K562 (cell line): ENCODE measurements around the gene EPHB1. TPM values are rescaled to one million over a fixed set of nuclear protein-coding genes. Genes with fewer than 3 reads are reported as not detected.

Experiments
- ATAC-seq: fragments of 200-7000 bp; cut with Tn5 transposase; 3 replicates; pipeline ENCODE4 v1.9.1; 2020; ENCODE audit warnings: moderate library complexity
- BruUV-seq: library from RNA; stranded (reverse); fragments of 400-500 nt; replicated peaks from 2 replicates; lab custom pipeline; 2021; lab: Mats Ljungman, UMichigan
- CTCF ChIA-PET: fragments of 300-600 bp; formaldehyde crosslinking; extraction: SDS; loops from one replicate; lab custom pipeline; 2021; ENCODE audit warnings: low intra/inter-chr PET ratio; lab: Yijun Ruan, JAX
- POLR2A ChIA-PET: fragments of 300-600, 350-650 bp; sonication (Branson Sonifier 250); formaldehyde crosslinking; extraction: SDS; loops from one replicate; lab custom pipeline; 2021; ENCODE audit warnings: antibody characterized with exemption, inconsistent platforms; lab: Yijun Ruan, JAX
- DNase-seq, 4 experiments: peaks; one replicate each; pipeline versions ENCODE4 v3.0.0 to v3.0.0-alpha.2; 2011 to 2018; ENCODE audit warnings: low spot score in 3 of 4, mixed read lengths in 3 of 4; ENCODE audit errors: extremely low read depth in 1 of 4
- FAIRE-seq: peaks from 2 replicates; lab custom pipeline; 2011; peaks lifted over from hg19 to GRCh38; lab: Jason Lieb, UNC
- H2AFZ ChIP-seq: 2 replicates; pipeline ENCODE4 v1.6.0; 2011; ENCODE audit warnings: low read depth, low read length, control low read depth, inconsistent platforms
- H3K27ac ChIP-seq: fragments of 200-600 bp; 3 replicates; pipeline ENCODE4 v1.8.0; 2011; ENCODE audit warnings: low read depth, mild to moderate bottlenecking, control low read depth, inconsistent platforms, low read length, moderate library complexity, mixed read lengths; ENCODE audit errors: extremely low read depth
- H3K27me3 ChIP-seq, 2 experiments: fragments of 300-600 bp in 1 of 2; 2 replicates in 1 of 2; 3 replicates in 1 of 2; pipeline versions ENCODE4 v1.6.0 to v1.8.0; 2011; ENCODE audit warnings: inconsistent platforms in 2 of 2, low read length in 2 of 2, mild to moderate bottlenecking in 1 of 2, mixed read lengths in 1 of 2, moderate library complexity in 1 of 2; ENCODE audit not compliant: control insufficient read depth in 2 of 2, insufficient read depth in 2 of 2
- H3K36me3 ChIP-seq: fragments of 300-600 bp; 3 replicates; pipeline ENCODE4 v1.8.0; 2011; ENCODE audit warnings: mild to moderate bottlenecking, low read length, inconsistent platforms; ENCODE audit not compliant: control insufficient read depth, insufficient read depth
- H3K4me1 ChIP-seq, 2 experiments: fragments of 200-600 bp in 1 of 2; replicated peaks in 1 of 2; 2 replicates in 1 of 2; 3 replicates in 1 of 2; pipeline versions ENCODE4 v1.5.1 to v1.8.0; 2011; ENCODE audit warnings: inconsistent platforms in 2 of 2, low read length in 2 of 2, mild to moderate bottlenecking in 1 of 2, mixed read lengths in 1 of 2, moderate library complexity in 1 of 2; ENCODE audit not compliant: control insufficient read depth in 2 of 2, insufficient read depth in 2 of 2
- H3K4me2 ChIP-seq: 2 replicates; pipeline ENCODE4 v1.6.1; 2011; ENCODE audit warnings: low read length, control low read depth, inconsistent platforms, mixed read lengths; ENCODE audit not compliant: insufficient read depth
- H3K4me3 ChIP-seq: fragments of 200-600 bp; sonication (generic), shearing (Covaris generic); 2 replicates; pipeline ENCODE4 v1.5.1; 2016; ENCODE audit warnings: control low read depth, inconsistent platforms
- H3K79me2 ChIP-seq: fragments of 200-600 bp; 3 replicates; pipeline ENCODE4 v1.8.0; 2011; ENCODE audit warnings: low read length, inconsistent platforms; ENCODE audit not compliant: control insufficient read depth, insufficient read depth
- H3K9ac ChIP-seq, 2 experiments: 2 replicates each; pipeline versions ENCODE4 v1.6.0 to v1.6.1; 2011; ENCODE audit warnings: low read depth in 2 of 2, low read length in 2 of 2, control low read depth in 1 of 2, inconsistent platforms in 1 of 2, mild to moderate bottlenecking in 1 of 2, mixed read lengths in 1 of 2; ENCODE audit not compliant: insufficient read depth in 1 of 2
- H3K9me1 ChIP-seq: one replicate; pipeline ENCODE4 v1.6.0; 2011; ENCODE audit warnings: inconsistent platforms, mild to moderate bottlenecking, low read length, moderate library complexity; ENCODE audit not compliant: control insufficient read depth, insufficient read depth
- H3K9me3 ChIP-seq: replicated peaks from 2 replicates; pipeline ENCODE4 v1.5.1; 2011; ENCODE audit warnings: low read depth, low read length, inconsistent platforms; ENCODE audit not compliant: control insufficient read depth, insufficient read depth
- H4K20me1 ChIP-seq: replicated peaks from 2 replicates; pipeline ENCODE4 v1.6.1; 2011; ENCODE audit warnings: low read length, inconsistent platforms, mixed read lengths; ENCODE audit not compliant: control insufficient read depth, insufficient read depth
- ATF3 ChIP-seq, 2 experiments: fragments of 450-650 bp in 1 of 2; sonication (generic) in 1 of 2; formaldehyde crosslinking in 1 of 2; IDR thresholded peaks in 1 of 2; conservative IDR thresholded peaks in 1 of 2; 2 replicates each; pipeline versions ENCODE4 v1.6.1 to v1.8.1; 2016 to 2023; ENCODE audit warnings: mild to moderate bottlenecking in 2 of 2, moderate library complexity in 2 of 2, inconsistent platforms in 1 of 2, missing genetic modification reagents in 1 of 2
- ZNF232 ChIP-seq: sonication (generic); formaldehyde crosslinking; IDR thresholded peaks from 2 replicates; pipeline ENCODE4 v1.8.0; 2022; ENCODE audit warnings: mild to moderate bottlenecking, missing genetic modification reagents
- ZNF445 ChIP-seq: fragments of 250-450 bp; sonication (Bioruptor Pico); IDR thresholded peaks from 2 replicates; pipeline ENCODE4 v1.4.0; 2020; ENCODE audit warnings: low read depth, mild to moderate bottlenecking, moderate library complexity
- WGBS: fragments of 100-300 bp; shearing (Covaris generic); methylation state at CpG from one replicate; pipeline ENCODE4 v1.1.6; 2016; ENCODE audit warnings: low coverage, mixed read lengths; ENCODE audit not compliant: insufficient coverage; ENCODE audit errors: missing lambda C conversion rate; 5-methylcytosine and 5-hydroxymethylcytosine counted together
- in situ Hi-C: fragments of 300-500 bp; cut with MboI; formaldehyde crosslinking; loops from 4 replicates; pipeline ENCODE4 v1.15.0; 2018; ENCODE audit warnings: inconsistent platforms, mixed read lengths
- intact Hi-C: fragments of 100-400 bp; cut with micrococcal nuclease; formaldehyde crosslinking; loops from 2 replicates; pipeline ENCODE4 v1.14.2; 2022
- polyA plus RNA-seq, 8 experiments: library from polyadenylated mRNA; depleted of rRNA in 4 of 8; stranded (reverse) in 5 of 8; unstranded in 3 of 8; fragments of >200 nt; fragmentation: Nextera tagmentation in 2 of 8; fragmentation: Illumina TruSeq in 1 of 8; extraction: Ambion mirVana in 2 of 8; extraction: Trizol in 1 of 8; gene quantifications; 2 replicates each; pipeline versions ENCODE4 v1.2.1 to v1.2.3, GENCODE V29; 2011 to 2014; ENCODE audit warnings: inconsistent platforms in 1 of 8, missing spikeins in 1 of 8
- total RNA-seq, 7 experiments: library from RNA; depleted of rRNA in 6 of 7; stranded (reverse); fragments of >200 nt in 6 of 7; fragmentation: Illumina TruSeq in 2 of 7; extraction: Trizol in 2 of 7; gene quantifications; 2 replicates each; pipeline versions ENCODE4 v1.2.1 to v1.2.3, GENCODE V29; 2011 to 2021; ENCODE audit warnings: low replicate concordance in 1 of 7

The EPHB1 gene
- total and polyA plus RNA-seq, 9 of the 15 experiments (the other 6 are each of a cell fraction or from before 2014, with no cell fraction given): 0.29 TPM; not detected in 8

- no peaks in the 10 kb centered on the region for H4K20me1 ChIP-seq
- H3K27me3 ChIP-seq: no peaks in the 10 kb centered on the region; a peak in 1 of 5 replicates
- no peaks in the 10 kb centered on the region for H3K9me1 ChIP-seq
- H3K9ac ChIP-seq: no peak overlapping the region
- FAIRE-seq (no peak), DNase-seq (no peak), ATAC-seq (no peak)
- in situ Hi-C loops (no loop called here), intact Hi-C loops (no loop called here)
- no peaks in the 10 kb centered on the region for H3K36me3 ChIP-seq
- H3K4me1 ChIP-seq: no peaks in the 10 kb centered on the region
- H3K4me3 ChIP-seq: no peak overlapping the region
- H2AFZ ChIP-seq: no peak overlapping the region
- POLR2A ChIA-PET: no interaction called here
- 0% methylated on average over 5 of the region's 5 CpGs for WGBS
- no peaks in the 10 kb centered on the region for H3K9me3 ChIP-seq
- no peaks in the 10 kb centered on the region for H3K79me2 ChIP-seq
- no peak overlapping the region for H3K27ac ChIP-seq
- CTCF ChIA-PET: no interaction called here
- TF ChIP-seq ZNF445 (no peak), ZNF232 (CRISPR knock-in tag) (no peak), ATF3 (IDR thresholded peaks at IDR 0.05) (no peak), ATF3 (CRISPR knock-in tag; conservative IDR thresholded peaks at IDR 0.05) (no peak)
- TF ChIP-seq, all 486 proteins: peak for 0
- no peak overlapping the region for H3K4me2 ChIP-seq
- no TSS peak for BruUV-seq
Observed at GRCh38 chr3:134883697-134884385, 88.8 kb downstream of the EPHB1 start.
